Measurements from ENCODE around the gene PTBP3. TPM values are rescaled to one million over a fixed set of nuclear protein-coding genes. Genes with fewer than 3 reads are reported as not detected.
"Not testable (repeated sequence)": the region's sequence is repeated elsewhere in the genome, so short reads cannot be mapped to it uniquely, and the experiment has no call there.

PTBP3 gene
- total RNA-seq, 1 donor from 2014 or later = 163 TPM

DNA sequence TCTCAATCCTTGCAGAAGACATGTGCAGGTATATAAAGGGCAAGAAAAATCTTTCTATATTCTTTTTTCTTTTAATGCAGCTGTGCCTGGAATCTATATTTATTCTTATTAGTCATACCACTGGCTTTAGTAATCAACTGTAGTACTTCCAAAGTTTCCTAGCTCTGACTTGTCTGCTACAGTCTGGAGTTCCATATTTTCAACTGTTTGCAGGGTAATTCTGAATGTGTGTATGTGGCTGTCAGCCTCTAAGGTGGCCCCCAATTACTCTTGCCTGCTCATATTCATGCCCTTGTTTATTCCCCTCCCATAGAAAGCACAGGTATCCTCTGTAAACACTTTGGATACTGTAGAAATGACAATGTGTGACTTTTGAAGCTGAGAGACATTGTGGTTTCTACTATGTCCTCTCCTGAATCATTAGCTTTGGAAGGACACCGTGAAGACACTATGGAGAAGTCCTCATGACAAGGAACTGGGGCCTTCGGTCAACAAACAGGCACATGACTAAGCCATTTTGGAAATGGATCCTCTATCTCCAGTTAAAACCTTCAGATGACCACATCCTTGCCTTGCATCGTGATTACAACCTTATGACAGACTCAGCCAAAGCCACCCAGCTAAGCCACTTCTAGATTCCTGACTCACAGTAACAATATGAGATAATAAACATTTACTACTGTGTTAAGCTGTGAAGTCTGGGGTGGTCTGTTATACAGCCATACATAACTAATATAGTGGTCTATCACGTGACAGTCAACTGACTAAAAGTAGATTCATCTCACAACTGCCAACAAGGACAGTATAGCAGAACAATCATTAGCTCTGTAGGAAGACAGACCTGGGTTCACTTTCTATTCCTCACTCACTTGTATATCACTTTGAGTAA lies 108.8 kb downstream of the PTBP3 start:
- intact Hi-C loops (cut with micrococcal nuclease) = no loop called here

DNA sequence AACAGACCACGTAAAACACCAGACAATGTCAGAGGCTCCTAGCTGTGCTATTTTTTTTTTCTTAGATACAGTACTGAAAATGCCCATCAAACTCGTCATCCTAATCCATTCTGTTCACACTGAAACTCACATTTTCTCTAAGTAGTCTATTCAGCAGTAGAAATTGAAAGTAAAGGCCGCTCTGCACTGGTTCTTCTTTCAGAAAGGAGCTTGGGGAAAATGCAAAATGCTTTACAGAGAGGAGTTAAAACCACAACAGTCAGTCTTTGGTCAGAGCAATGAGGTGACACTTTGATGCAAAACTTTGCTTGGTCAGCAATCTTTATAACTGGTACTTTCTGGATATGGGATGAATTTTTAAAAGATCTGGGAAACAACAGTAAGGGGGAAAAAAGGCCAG lies 114.5 kb downstream of the PTBP3 start:
- intact Hi-C loops (cut with micrococcal nuclease) = loop anchor here (1.0 to 5.0 kb wide), 2 partner anchors 38 to 113 kb away; partner anchors contain the start of gene PTBP3

- intact Hi-C loops (cut with micrococcal nuclease) = no loop called here
Measured at GRCh38 chr9:112212926-112213325, 120.5 kb downstream of the PTBP3 start.

DNA sequence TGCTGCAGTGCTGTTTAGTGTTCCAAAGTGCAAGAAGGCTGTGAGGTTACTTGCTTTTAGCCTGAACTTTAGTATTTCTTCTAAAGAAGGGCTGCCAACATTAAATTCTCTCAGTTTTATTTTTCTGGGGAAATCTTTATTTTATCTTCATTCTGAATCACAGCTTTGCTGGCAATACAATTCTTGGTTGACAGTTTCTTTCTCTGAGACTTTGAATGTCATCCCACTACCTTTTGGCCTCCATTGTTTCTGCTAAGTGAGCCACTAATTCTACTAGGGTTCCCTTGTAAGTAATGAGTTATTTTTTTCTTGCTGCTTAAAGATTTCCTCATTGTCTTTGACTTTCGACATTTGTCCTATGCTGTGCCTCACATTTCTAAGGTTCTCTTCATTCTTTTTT lies 126.0 kb downstream of the PTBP3 start:
- intact Hi-C loops (cut with micrococcal nuclease) = no loop called here

DNA sequence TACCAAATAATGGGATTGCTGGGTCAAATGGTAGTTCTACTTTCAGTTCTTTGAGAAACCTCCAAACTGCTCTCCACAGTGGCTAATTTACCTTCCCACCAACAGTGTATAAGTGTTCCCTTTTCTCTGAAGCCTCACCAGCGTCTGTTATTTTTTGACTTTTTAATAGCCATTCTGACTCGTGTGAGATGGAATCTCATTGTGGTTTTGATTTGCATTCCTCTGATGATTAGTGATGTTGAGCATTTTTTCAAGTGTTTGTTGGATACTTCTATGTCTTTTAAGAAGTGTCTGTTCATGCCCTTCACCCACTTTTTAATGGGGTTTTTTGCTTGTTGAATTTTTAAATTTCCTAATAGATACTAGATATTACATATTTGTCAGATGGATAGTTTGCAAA lies 129.9 kb downstream of the PTBP3 start:
- intact Hi-C loops (cut with micrococcal nuclease) = no loop called here

GRCh38 chr9:112200711-112201110 lies 132.7 kb downstream of the PTBP3 start:
- intact Hi-C loops (cut with micrococcal nuclease) = no loop called here

DNA sequence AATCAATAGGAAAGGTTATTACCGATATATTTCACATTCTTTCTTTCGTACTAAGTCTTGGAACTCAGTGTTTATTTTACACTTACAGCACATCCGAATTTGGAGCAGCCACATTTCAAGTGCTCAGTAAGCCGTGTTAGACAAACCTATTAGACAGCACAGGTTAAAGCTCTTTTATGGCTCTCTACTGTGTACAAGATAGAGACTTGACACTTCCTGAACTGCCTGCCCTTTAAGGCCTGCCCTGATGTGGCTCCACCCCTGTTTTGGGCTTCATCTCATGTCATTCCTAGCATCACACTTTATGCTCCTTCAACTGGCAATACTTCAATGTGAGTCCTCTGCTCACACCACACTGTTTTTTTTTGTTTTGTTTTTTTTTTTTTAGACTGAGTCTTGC lies 134.8 kb downstream of the PTBP3 start:
- intact Hi-C loops (cut with micrococcal nuclease) = no loop called here

DNA sequence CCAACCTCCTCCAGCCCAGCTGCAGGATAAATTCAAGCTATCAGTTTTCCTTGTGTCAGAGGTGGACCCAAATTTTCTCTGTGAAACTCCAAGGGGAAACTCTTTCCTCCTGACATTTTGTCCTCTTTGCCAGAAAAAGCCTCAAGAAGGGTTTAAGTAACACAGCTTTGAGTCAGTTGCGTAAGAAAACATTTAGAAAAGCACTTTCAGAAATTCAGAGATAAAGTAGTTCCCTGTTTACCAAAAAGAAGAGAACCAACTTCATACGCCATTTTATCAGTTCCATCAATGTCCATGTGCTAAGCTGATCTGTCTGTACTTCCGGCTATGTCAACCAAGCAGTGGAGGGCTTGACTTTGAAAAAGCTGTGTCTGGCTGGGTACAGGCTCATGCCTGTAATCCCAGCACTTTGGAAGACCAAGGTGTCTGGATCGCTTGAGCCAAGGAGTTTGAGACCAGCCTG lies 138.4 kb downstream of the PTBP3 start:
- intact Hi-C loops (cut with micrococcal nuclease) = no loop called here

DNA sequence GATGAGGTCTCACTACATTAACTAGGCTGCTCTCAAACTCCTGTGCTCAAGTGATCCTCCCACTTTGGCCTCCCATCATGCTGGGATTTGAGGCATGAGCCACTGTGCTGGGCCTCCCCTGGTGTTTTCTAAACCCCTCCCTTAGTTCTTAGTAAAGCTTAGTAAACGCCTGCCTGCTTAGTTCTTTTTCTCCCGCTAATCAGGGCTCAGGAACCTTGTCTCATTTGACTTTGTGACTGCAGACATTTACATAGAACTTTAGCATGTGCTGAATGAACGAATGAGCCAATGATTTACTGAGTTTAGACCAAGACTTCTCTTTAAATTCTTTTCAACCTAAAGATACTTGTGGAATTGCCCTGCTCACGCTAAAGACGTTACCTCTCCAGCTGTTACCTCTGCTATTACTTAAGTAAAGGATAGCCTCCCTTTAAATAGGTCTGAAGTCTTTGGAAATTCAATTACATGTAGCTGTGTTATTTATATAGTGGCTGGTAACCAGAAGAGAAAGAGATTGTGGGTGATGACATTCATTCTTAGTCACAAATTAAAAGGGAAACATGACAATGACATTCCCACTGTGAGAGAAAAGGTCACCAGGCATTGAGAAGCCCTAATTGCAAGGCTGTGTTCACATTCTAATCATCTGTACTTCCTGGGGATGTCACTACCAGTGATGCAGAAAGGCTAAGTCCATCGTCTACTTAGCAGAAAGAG lies 139.7 kb downstream of the PTBP3 start:
- intact Hi-C loops (cut with micrococcal nuclease) = no loop called here

- intact Hi-C loops (cut with micrococcal nuclease) = not testable (repeated sequence)
Measured at GRCh38 chr9:112190320-112190719, 143.1 kb downstream of the PTBP3 start.

DNA sequence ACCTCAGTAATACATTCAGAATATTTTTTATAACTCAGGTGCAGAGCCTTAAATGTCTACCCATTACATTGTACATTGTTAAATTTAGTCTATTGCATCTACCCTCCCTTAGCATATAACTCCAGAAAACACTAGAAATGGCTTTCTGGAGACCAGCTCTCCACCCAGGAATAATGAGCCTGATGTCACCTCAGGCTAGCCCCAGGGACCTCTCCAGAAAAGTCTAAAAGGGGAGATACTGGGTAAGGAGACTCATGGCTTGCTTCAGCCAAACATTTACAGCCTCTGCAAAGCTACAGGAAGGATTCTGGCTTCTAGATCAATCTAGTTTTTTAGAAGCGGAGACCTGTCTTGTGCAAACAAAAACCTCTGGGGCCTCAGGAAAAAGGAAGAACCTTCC lies 144.5 kb downstream of the PTBP3 start:
- intact Hi-C loops (cut with micrococcal nuclease) = no loop called here

GRCh38 chr9:112187404-112187803 lies 146.0 kb downstream of the PTBP3 start:
- intact Hi-C loops (cut with micrococcal nuclease) = no loop called here

GRCh38 chr9:112186695-112187094 lies 146.7 kb downstream of the PTBP3 start:
- intact Hi-C loops (cut with micrococcal nuclease) = no loop called here

- intact Hi-C loops (cut with micrococcal nuclease) = loop anchor here (5.0 kb wide), 1 partner anchor 88 kb away; no protein-coding TSS in a partner anchor
Measured at GRCh38 chr9:112184946-112185345, 148.5 kb downstream of the PTBP3 start.

- intact Hi-C loops (cut with micrococcal nuclease) = loop anchor here (5.0 kb wide), 1 partner anchor 87 kb away; no protein-coding TSS in a partner anchor
Measured at GRCh38 chr9:112184221-112184620, 149.2 kb downstream of the PTBP3 start.

DNA sequence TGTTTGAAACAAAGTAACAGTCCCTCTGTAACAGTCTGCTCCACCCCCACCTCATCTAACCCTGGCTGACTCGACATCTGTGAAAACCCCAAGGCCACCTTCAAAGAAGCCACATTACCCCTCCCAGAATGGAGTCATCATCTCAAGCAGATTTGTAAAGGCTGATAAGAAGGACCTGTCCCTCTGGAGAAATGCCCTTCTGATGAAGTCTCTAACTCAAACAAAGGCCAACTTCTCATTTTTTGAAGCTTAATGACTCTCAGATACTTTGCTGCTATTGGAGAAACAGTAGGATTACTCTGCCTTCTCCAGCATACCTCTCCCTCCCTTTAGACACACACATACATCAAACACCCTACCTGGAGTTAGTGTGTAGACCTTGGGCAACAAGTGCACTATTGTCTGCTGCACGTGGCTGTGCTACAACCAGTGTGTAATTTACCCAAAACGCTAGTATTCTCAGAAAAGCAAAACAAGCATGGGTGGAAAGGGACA lies 153.0 kb downstream of the PTBP3 start:
- intact Hi-C loops (cut with micrococcal nuclease) = loop anchor here (1.0 to 5.0 kb wide), 3 partner anchors 83 to 306 kb away; partner anchors contain the start of gene KIAA1958

- intact Hi-C loops (cut with micrococcal nuclease) = loop anchor here (1.0 to 10.0 kb wide), 5 partner anchors 83 to 575 kb away; partner anchors contain the start of genes INIP, KIAA1958 and SNX30
Measured at GRCh38 chr9:112179816-112180215, 153.6 kb downstream of the PTBP3 start.

- intact Hi-C loops (cut with micrococcal nuclease) = loop anchor here (1.0 to 10.0 kb wide), 3 partner anchors 203 to 578 kb away; partner anchors contain the start of genes INIP and SNX30
Measured at GRCh38 chr9:112176524-112176923, 156.9 kb downstream of the PTBP3 start.

GRCh38 chr9:112175796-112176315 lies 157.6 kb downstream of the PTBP3 start:
- intact Hi-C loops (cut with micrococcal nuclease) = loop anchor here (1.0 to 10.0 kb wide), 3 partner anchors 203 to 579 kb away; partner anchors contain the start of genes INIP and SNX30

- intact Hi-C loops (cut with micrococcal nuclease) = loop anchor here (1.0 to 10.0 kb wide), 4 partner anchors 158 to 580 kb away; partner anchors contain the start of genes INIP, PTBP3, SNX30 and UGCG
Measured at GRCh38 chr9:112174965-112175795, 158.2 kb downstream of the PTBP3 start, which contains the start of gene SUSD1. SUSD1 (minus strand) TSS chr9:112175297; CDS start chr9:112175235, 62 bp downstream.
